GM12865 (cell line): Measurements from ENCODE around the gene CCDC152.

Source experiments
- DNase-seq: peaks from one replicate; pipeline ENCODE4 v3.0.0; 2010; ENCODE audit warnings: low read depth
- H3K4me3 ChIP-seq: 2 replicates; pipeline ENCODE4 v1.5.1; 2011; ENCODE audit warnings: mild to moderate bottlenecking, low read depth, low read length, control low read depth
- TF ChIP-seq, protein P1 (sequence below): IDR thresholded peaks from 2 replicates; pipeline ENCODE4 v1.5.1; 2011; ENCODE audit warnings: low read length, control low read depth, low read depth, inconsistent platforms; ENCODE audit not compliant: insufficient read depth; ENCODE audit errors: missing control alignments

Gene CCDC152

GRCh38 chr5:42825422-42826148, 69.0 kb downstream of the CCDC152 start:
- TF ChIP-seq, protein P1, sequence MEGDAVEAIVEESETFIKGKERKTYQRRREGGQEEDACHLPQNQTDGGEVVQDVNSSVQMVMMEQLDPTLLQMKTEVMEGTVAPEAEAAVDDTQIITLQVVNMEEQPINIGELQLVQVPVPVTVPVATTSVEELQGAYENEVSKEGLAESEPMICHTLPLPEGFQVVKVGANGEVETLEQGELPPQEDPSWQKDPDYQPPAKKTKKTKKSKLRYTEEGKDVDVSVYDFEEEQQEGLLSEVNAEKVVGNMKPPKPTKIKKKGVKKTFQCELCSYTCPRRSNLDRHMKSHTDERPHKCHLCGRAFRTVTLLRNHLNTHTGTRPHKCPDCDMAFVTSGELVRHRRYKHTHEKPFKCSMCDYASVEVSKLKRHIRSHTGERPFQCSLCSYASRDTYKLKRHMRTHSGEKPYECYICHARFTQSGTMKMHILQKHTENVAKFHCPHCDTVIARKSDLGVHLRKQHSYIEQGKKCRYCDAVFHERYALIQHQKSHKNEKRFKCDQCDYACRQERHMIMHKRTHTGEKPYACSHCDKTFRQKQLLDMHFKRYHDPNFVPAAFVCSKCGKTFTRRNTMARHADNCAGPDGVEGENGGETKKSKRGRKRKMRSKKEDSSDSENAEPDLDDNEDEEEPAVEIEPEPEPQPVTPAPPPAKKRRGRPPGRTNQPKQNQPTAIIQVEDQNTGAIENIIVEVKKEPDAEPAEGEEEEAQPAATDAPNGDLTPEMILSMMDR: no peak
- no peak for DNase-seq
- no peak overlapping the region for H3K4me3 ChIP-seq

DNA sequence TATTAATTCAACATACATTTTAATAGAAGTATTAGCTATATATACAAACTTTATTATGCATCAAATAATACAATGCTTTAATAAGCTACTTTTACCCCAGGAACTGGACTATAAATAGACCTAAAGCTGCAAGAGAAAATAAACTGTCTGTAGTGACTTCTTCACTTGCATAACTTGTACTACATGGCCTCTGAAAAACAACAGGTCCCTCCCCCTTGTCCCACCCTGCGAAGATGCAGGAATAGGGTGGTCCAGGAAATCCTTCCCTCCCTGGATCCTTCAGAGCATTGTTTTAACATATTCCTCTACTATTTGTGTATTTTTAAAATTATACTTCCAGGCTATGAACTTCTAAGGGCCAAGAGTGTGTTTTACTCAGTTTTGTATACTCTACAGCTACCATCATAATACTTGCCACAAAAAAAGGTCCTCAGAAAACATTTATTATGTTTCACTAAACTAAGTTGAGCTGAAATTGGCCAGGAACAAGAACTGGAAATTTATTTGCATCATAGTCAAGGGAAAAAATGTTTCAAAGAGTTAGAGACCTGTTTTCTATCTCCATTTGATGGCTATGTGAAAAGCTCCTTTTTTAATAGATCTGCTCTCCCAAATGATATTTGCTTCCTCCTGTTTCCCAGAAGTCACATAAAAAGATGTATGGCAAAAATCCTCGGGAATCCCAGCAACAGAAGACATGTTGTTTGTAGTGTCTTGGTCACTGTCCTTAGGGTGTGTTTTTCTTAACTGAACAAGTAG, 70.3 kb downstream of the CCDC152 start:
- no peak for DNase-seq
- H3K4me3 ChIP-seq: no peak overlapping the region
- TF ChIP-seq, protein P1: no peak

DNA sequence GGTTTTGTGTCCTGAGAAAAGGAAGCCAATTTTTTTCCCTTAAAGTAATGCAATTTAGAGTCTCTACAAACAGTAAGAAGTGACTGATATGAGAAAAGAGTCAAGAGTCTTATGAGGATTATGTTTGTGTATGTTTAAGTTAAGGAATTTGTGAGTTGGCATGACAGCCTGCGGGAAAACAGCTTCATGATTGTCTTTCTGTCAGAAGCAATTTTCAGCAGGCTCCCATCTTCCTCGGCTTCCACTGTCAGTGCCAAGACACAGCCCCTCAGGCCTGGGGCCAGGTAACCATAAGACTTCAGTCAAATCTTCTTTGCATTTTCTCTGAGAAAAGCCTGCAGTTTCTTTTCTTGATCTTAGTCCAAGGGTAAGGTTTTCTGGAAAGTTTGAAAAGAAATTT, 72.1 kb downstream of the CCDC152 start:
- DNase-seq: no peak
- TF ChIP-seq, protein P1: no peak
- H3K4me3 ChIP-seq: no peak overlapping the region

- H3K4me3 ChIP-seq: no peak overlapping the region
- no peak for DNase-seq
- TF ChIP-seq, protein P1: no peak
These were observed 74.3 kb downstream of the CCDC152 start for GRCh38 chr5:42830924-42831323.

DNA sequence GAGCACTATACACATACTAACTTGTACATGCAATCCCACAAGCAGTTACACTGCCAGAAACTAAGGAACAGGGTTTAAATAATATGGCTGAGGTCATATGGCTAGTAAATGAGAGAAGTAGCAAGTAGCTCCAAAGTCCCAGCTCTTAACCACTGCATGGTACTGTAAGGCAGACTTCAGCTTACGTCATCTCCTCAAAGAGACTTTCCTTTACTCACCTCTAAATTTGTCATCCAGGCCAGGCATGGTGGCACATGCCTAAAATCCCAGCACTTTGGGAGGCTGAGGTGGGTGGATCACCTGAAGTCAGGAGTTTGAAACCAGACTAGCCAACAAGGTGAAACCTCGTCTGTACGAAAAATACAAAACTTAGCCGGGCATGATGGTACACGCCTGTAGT, 75.4 kb downstream of the CCDC152 start:
- DNase-seq: no peak
- no peak overlapping the region for H3K4me3 ChIP-seq
- TF ChIP-seq, protein P1: no peak

DNA sequence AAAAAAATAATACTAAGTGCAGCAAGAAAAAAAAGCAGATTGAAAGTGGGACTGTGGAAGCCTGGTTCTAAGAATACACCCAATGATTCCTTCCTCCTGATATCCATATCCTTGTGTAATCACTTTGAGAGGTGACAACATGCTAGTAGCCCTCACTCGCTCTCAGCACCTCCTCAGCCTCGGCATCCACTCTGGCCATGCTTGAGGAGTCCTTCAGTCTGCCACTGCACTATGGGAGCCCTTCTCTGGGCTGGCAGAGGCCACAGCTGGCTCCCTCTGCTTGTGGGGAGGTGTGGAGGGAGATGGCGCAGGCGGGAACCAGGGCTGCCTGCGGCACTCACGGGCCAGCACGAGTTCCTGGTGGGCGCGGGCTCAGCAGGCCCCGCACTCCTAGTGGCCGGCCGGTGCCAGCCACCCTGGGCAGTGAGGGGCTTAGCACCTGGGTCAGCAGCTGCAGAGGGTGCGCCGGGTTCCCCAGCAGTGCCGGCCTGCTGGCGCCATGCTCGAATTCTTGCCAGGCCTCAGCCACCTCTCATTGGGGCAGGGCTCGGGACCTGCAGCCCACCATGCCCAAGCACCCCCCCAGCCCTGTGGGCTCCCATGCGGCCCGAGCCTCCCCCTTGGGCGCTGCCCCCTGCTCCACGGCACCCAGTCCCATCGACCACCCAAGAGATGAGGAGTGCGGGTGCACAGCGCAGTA, 79.6 kb downstream of the CCDC152 start:
- DNase-seq: no peak

More for the DNA sequence above, 79.6 kb downstream of the CCDC152 start:
- H3K4me3 ChIP-seq: no peak overlapping the region
- TF ChIP-seq, protein P1: no peak
